ENCODE results near the gene SPTAN1. TPM values are rescaled to one million over a fixed set of nuclear protein-coding genes. Genes with fewer than 3 reads are reported as not detected.
"Not testable (repeated sequence)": the region's sequence is repeated elsewhere in the genome, so short reads cannot be mapped to it uniquely, and the experiment has no call there.

The SPTAN1 gene
- total RNA-seq, 1 donor from 2014 or later = 810 TPM

DNA sequence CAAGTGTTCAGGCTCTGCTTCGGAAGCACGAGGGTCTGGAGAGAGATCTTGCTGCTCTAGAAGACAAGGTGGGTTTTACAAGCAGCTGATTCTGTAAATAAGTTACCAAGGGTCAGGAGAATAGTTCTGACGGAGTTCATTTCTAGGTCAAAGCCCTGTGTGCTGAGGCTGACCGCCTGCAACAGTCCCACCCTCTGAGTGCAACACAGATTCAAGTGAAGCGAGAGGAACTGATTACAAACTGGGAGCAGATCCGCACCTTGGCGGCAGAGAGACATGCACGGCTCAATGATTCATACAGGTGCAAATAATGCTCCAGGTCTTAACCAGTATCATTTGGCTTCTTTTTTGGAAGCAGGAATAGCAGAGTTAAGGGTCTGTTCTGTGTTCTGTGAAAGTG lies 24.8 kb downstream of the SPTAN1 start:
- DNase-seq (ENCODE audit: low spot score) = no peak
- Mint-ChIP-seq H3K4me1 (ENCODE audit: unreplicated experiment) (no peaks in the 10 kb centered on the region), H3K36me3 (ENCODE audit: low read depth, unreplicated experiment) (peaks cover 76% of the 10 kb centered on the region), H3K27me3 (ENCODE audit: unreplicated experiment) (peaks cover 2% of the 10 kb centered on the region), H3K27ac (ENCODE audit: unreplicated experiment) (no peak overlapping the region), H3K9me3 (ENCODE audit: unreplicated experiment) (no peaks in the 10 kb centered on the region), H3K4me3 (ENCODE audit: unreplicated experiment) (peak overlapping the region; percentile 51)
- TF ChIP-seq CTCF (IDR thresholded peaks at IDR 0.05; ENCODE audit: unreplicated experiment) = no peak

- Mint-ChIP-seq H3K27me3 (ENCODE audit: unreplicated experiment) (peaks cover 2% of the 10 kb centered on the region), H3K36me3 (ENCODE audit: low read depth, unreplicated experiment) (peaks cover 81% of the 10 kb centered on the region)
These were observed 26.8 kb downstream of the SPTAN1 start for GRCh38 chr9:128579194-128579593.

DNA sequence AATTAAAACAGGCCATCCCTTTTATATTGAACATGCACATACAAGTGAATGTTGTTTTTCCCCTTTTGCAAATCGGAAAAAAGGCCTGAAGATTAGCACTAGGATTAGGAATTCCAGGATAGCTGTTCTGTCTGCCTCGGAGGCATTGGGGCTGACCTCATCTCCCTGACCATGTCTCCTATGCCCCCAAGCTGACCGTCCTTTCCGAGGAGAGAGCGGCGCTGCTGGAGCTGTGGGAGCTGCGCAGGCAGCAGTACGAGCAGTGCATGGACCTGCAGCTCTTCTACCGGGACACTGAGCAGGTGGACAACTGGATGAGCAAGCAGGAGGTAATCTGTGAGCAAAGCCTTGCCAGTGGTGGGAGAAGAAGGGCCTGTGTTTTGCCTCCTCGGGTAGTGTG lies 28.3 kb downstream of the SPTAN1 start:
- no peak overlapping the region for H3K4me3 Mint-ChIP-seq (ENCODE audit: unreplicated experiment)
- no peaks in the 10 kb centered on the region for H3K27me3 Mint-ChIP-seq (ENCODE audit: unreplicated experiment)
- TF ChIP-seq CTCF (IDR thresholded peaks at IDR 0.05; ENCODE audit: unreplicated experiment) = no peak
- H3K9me3 Mint-ChIP-seq (ENCODE audit: unreplicated experiment) = no peaks in the 10 kb centered on the region
- no peak for DNase-seq (ENCODE audit: low spot score)
- H3K4me1 Mint-ChIP-seq (ENCODE audit: unreplicated experiment) = no peaks in the 10 kb centered on the region
- peak overlapping the region; percentile 24 for H3K27ac Mint-ChIP-seq (ENCODE audit: unreplicated experiment)
- peaks cover 83% of the 10 kb centered on the region for H3K36me3 Mint-ChIP-seq (ENCODE audit: low read depth, unreplicated experiment)

More at GRCh38 chr9:128579194-128579593, 26.8 kb downstream of the SPTAN1 start:
- no peak for DNase-seq (ENCODE audit: low spot score)
- no peak overlapping the region for H3K27ac Mint-ChIP-seq (ENCODE audit: unreplicated experiment)
- H3K4me3 Mint-ChIP-seq (ENCODE audit: unreplicated experiment) = peak overlapping the region; percentile 21
- no peaks in the 10 kb centered on the region for H3K4me1 Mint-ChIP-seq (ENCODE audit: unreplicated experiment)
- no peaks in the 10 kb centered on the region for H3K9me3 Mint-ChIP-seq (ENCODE audit: unreplicated experiment)
- no peak for TF ChIP-seq CTCF (IDR thresholded peaks at IDR 0.05; ENCODE audit: unreplicated experiment)

DNA sequence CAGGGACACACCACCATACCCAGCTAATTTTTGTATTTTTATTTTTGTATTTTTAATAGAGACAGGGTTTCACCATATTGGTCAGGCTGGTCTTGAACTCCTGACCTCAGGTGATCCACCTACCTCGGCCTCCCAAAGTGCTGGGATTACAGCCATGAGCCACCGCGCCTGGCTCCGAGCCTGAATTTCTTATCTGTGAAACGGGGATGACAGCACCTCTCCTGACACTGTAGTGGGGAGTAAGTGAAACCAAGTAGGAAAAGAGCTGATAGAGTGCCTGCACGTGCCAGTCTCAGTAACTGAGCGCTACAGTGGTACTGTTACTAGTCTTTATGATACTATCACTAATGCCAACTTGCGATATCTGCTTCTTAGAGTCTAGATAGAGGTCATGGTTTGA lies 32.8 kb downstream of the SPTAN1 start:
- DNase-seq (ENCODE audit: low spot score); H3K27me3 Mint-ChIP-seq (ENCODE audit: unreplicated experiment); H3K4me1 Mint-ChIP-seq (ENCODE audit: unreplicated experiment); H3K27ac Mint-ChIP-seq (ENCODE audit: unreplicated experiment); H3K9me3 Mint-ChIP-seq (ENCODE audit: unreplicated experiment): not testable (repeated sequence)
- Mint-ChIP-seq H3K4me3 (ENCODE audit: unreplicated experiment) (peak overlapping the region; percentile 21), H3K36me3 (ENCODE audit: low read depth, unreplicated experiment) (peaks cover 75% of the 10 kb centered on the region)

DNA sequence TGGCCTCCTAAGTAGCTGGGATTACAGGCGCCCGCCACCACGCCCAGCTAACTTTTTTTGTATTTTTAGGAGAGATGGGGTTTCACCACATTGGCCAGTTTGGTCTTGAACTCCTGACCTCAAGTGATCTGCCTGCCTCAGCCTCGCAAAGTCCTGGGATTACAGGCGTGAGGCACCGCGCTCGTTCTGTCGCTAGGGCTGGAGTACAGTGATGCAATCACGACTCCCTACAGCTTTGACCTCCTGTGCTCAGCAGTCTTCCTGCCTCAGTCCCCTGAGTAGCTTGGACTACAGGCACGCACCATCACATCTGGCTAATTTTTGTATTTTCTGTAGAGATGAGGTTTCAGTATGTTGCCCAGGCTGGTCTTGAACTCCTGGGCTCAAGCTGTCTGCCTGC lies 34.5 kb downstream of the SPTAN1 start:
- Mint-ChIP-seq H3K36me3 (ENCODE audit: low read depth, unreplicated experiment) (peaks cover 74% of the 10 kb centered on the region), H3K27ac (ENCODE audit: unreplicated experiment) (peak overlapping the region; percentile 48)
- not testable (repeated sequence) for H3K9me3 Mint-ChIP-seq (ENCODE audit: unreplicated experiment); DNase-seq (ENCODE audit: low spot score); H3K4me3 Mint-ChIP-seq (ENCODE audit: unreplicated experiment); H3K27me3 Mint-ChIP-seq (ENCODE audit: unreplicated experiment); H3K4me1 Mint-ChIP-seq (ENCODE audit: unreplicated experiment)

GRCh38 chr9:128587453-128587852 lies 35.1 kb downstream of the SPTAN1 start:
- no peak for TF ChIP-seq CTCF (IDR thresholded peaks at IDR 0.05; ENCODE audit: unreplicated experiment)
- Mint-ChIP-seq H3K4me3 (ENCODE audit: unreplicated experiment) (no peak overlapping the region), H3K9me3 (ENCODE audit: unreplicated experiment) (no peaks in the 10 kb centered on the region), H3K36me3 (ENCODE audit: low read depth, unreplicated experiment) (peaks cover 74% of the 10 kb centered on the region), H3K4me1 (ENCODE audit: unreplicated experiment) (no peaks in the 10 kb centered on the region), H3K27ac (ENCODE audit: unreplicated experiment) (no peak overlapping the region), H3K27me3 (ENCODE audit: unreplicated experiment) (no peaks in the 10 kb centered on the region)
- DNase-seq (ENCODE audit: low spot score) = no peak
